DND-41 (cell line): ENCODE measurements around the gene AIF1.

Experiments used
- ATAC-seq: fragments of 200-7000 bp; cut with Tn5 transposase; 3 replicates; pipeline ENCODE4 v1.9.1; 2021; ENCODE audit warnings: low read depth; ENCODE audit not compliant: insufficient read depth
- DNase-seq: peaks from one replicate; pipeline ENCODE4 v3.0.0-alpha.2; 2020
- H2AFZ ChIP-seq: 2 replicates; pipeline ENCODE4 v1.6.0; 2012; ENCODE audit warnings: low read depth, low read length
- H3K27ac ChIP-seq: 2 replicates; pipeline ENCODE4 v1.5.1; 2012; ENCODE audit warnings: low read length, inconsistent platforms
- H3K27me3 ChIP-seq: fragments of 200-600 bp; sonication (generic); 2 replicates; pipeline ENCODE4 v1.6.0; 2012; ENCODE audit warnings: low read length, mild to moderate bottlenecking, inconsistent platforms; ENCODE audit not compliant: insufficient read depth, poor library complexity
- H3K36me3 ChIP-seq: 2 replicates; pipeline ENCODE4 v1.5.1; 2012; ENCODE audit warnings: low read length, inconsistent platforms; ENCODE audit not compliant: insufficient read depth
- H3K4me1 ChIP-seq: 2 replicates; pipeline ENCODE4 v1.5.1; 2012; ENCODE audit warnings: mild to moderate bottlenecking, low read length; ENCODE audit not compliant: insufficient read depth
- H3K4me2 ChIP-seq: 2 replicates; pipeline ENCODE4 v1.6.0; 2012; ENCODE audit warnings: mild to moderate bottlenecking, moderate library complexity, low read length, inconsistent platforms; ENCODE audit not compliant: insufficient read depth
- H3K4me3 ChIP-seq, 2 experiments: fragments of 200-600 bp in 1 of 2; shearing (Covaris generic) in 1 of 2; 2 replicates each; pipeline ENCODE4 v1.5.1; 2012 to 2016; ENCODE audit warnings: inconsistent platforms in 2 of 2, low read length in 2 of 2, mild to moderate bottlenecking in 2 of 2, low read depth in 1 of 2, moderate library complexity in 1 of 2
- H3K79me2 ChIP-seq: 2 replicates; pipeline ENCODE4 v1.6.0; 2012; ENCODE audit warnings: low read length, inconsistent platforms; ENCODE audit not compliant: insufficient read depth
- H3K9ac ChIP-seq: 2 replicates; pipeline ENCODE4 v1.6.0; 2012; ENCODE audit warnings: low read depth, mild to moderate bottlenecking, inconsistent platforms, low read length, moderate library complexity
- H3K9me3 ChIP-seq: 2 replicates; pipeline ENCODE4 v1.5.1; 2012; ENCODE audit warnings: low read length, moderate library complexity, mild to moderate bottlenecking, inconsistent platforms; ENCODE audit not compliant: insufficient read depth, severe bottlenecking
- H4K20me1 ChIP-seq: 2 replicates; pipeline ENCODE4 v1.6.0; 2012; ENCODE audit warnings: low read length; ENCODE audit not compliant: insufficient read depth
- EZH2 ChIP-seq: IDR thresholded peaks from 3 replicates; pipeline ENCODE4 v1.6.1; 2012; ENCODE audit warnings: borderline replicate concordance, low read depth, mild to moderate bottlenecking, moderate library complexity, low read length, inconsistent platforms; ENCODE audit not compliant: severe bottlenecking
- TF ChIP-seq, protein P1 (sequence below): IDR thresholded peaks from 2 replicates; pipeline ENCODE4 v1.5.1; 2012; ENCODE audit warnings: borderline replicate concordance, low read length, moderate library complexity, mild to moderate bottlenecking; ENCODE audit not compliant: poor library complexity, severe bottlenecking; ENCODE audit errors: extremely low read depth

The AIF1 gene

DNA sequence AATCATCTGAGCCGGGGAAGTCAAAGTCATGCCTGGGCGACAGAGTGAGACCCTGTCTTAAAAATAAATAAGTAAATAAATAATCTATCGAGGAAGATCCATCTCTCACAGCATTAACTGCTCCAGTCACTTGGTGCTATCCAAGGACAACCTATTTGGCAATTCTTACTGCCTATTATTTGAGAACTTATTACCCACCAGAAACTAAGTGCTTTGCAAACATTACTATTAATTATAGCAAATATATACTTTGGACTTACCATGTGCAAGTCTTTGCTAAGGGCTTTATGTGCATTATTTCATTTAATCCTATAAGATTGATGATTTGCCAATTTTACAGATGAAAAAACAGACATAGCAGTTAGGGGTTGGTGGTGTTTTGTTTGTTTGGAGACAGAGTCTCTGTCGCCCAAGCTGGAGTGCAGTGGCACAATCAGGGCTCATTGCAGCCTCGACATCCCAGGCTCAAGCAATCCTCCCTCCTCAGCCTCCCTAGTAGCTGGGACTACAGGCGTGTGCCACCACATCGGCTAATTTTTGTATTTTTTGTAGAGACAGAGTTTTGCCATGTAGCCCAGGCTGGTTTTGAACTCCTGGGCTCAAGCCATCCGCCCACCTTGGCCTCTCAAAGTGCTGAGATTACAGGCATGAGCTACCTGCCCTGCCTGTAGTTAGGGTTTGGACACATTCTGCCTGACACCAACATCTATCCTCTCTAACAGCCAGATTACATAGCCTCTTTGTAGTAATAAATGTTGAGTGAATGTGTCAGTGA is 39.7 kb downstream of the AIF1 start:
- H3K27ac ChIP-seq: no peak overlapping the region
- H3K36me3 ChIP-seq: peaks cover 56% of the 10 kb centered on the region
- H3K79me2 ChIP-seq: peaks cover 67% of the 10 kb centered on the region
- ATAC-seq: no peak
- no peak overlapping the region for H3K9ac ChIP-seq
- no peak overlapping the region for H3K4me2 ChIP-seq
- no peaks in the 10 kb centered on the region for H3K27me3 ChIP-seq
- TF ChIP-seq, protein P1, sequence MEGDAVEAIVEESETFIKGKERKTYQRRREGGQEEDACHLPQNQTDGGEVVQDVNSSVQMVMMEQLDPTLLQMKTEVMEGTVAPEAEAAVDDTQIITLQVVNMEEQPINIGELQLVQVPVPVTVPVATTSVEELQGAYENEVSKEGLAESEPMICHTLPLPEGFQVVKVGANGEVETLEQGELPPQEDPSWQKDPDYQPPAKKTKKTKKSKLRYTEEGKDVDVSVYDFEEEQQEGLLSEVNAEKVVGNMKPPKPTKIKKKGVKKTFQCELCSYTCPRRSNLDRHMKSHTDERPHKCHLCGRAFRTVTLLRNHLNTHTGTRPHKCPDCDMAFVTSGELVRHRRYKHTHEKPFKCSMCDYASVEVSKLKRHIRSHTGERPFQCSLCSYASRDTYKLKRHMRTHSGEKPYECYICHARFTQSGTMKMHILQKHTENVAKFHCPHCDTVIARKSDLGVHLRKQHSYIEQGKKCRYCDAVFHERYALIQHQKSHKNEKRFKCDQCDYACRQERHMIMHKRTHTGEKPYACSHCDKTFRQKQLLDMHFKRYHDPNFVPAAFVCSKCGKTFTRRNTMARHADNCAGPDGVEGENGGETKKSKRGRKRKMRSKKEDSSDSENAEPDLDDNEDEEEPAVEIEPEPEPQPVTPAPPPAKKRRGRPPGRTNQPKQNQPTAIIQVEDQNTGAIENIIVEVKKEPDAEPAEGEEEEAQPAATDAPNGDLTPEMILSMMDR: no peak
- no peak for TF ChIP-seq EZH2
- DNase-seq: no peak
- no peaks in the 10 kb centered on the region for H3K9me3 ChIP-seq
- H3K4me1 ChIP-seq: peaks cover 56% of the 10 kb centered on the region
- H3K4me3 ChIP-seq: no peak overlapping the region
- H2AFZ ChIP-seq: no peak overlapping the region
- H4K20me1 ChIP-seq: peaks cover 21% of the 10 kb centered on the region

DNA sequence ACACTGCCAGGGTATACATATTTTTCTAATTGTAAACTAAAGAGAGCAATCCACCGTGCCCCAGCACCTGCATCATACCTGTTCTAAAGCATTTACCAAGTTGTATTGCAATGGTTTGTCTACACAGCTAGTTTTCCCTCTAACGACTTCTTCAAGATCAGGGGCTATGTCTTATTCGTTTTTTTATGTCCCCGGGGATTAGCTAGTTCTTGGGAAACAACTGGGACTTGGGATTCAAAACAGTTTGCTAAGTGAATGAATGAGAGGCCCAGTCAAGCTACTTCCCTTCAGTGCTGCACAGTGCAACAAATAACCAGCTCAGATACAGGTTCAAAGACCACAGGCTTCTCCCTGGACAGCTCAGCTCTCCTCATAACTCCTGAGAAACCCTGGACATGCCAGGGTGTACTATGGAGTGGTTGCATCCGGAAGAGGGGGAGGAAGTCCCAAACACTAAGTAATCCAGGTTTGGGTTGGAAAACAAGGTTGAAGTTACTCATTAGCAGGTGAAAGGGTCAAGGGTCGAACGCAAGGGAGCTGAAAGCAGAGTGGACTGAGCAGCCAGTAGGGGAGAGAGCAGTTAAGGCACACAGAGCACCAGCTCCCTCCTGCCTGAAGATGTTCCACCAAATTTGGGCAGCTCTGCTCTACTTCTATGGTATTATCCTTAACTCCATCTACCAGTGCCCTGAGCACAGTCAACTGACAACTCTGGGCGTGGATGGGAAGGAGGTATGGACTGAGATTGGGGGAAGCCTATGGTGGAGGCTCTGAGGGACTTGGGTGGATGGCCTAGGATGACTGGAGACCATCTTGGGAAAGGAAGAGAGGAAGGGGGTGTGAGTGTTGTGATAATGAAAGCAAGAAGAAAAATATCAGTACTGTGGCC is 40.6 kb downstream of the AIF1 start, which contains the start of gene APOM:
Gene APOM (plus strand): TSS at position 546 of the 889 bp plus-strand sequence. CDS start 73 bp downstream, at position 619.
- no peak within 1 kb of the TSS for H3K4me2 ChIP-seq
- peaks cover 25% of the 10 kb centered on the region for H4K20me1 ChIP-seq
- H3K27ac ChIP-seq: no peak within 1 kb of the TSS
- H3K27me3 ChIP-seq: no peaks in the 10 kb centered on the region
- H3K4me3 ChIP-seq: no peak within 1 kb of the TSS
- TF ChIP-seq, protein P1: no peak
- TF ChIP-seq EZH2: no peak
- H3K9ac ChIP-seq: no peak within 1 kb of the TSS
- ATAC-seq (no peak), DNase-seq (no peak)
- H3K36me3 ChIP-seq: peaks cover 57% of the 10 kb centered on the region
- no peaks in the 10 kb centered on the region for H3K9me3 ChIP-seq
- H3K79me2 ChIP-seq: peaks cover 67% of the 10 kb centered on the region
- H3K4me1 ChIP-seq: peaks cover 54% of the 10 kb centered on the region
- no peak within 1 kb of the TSS for H2AFZ ChIP-seq

DNA sequence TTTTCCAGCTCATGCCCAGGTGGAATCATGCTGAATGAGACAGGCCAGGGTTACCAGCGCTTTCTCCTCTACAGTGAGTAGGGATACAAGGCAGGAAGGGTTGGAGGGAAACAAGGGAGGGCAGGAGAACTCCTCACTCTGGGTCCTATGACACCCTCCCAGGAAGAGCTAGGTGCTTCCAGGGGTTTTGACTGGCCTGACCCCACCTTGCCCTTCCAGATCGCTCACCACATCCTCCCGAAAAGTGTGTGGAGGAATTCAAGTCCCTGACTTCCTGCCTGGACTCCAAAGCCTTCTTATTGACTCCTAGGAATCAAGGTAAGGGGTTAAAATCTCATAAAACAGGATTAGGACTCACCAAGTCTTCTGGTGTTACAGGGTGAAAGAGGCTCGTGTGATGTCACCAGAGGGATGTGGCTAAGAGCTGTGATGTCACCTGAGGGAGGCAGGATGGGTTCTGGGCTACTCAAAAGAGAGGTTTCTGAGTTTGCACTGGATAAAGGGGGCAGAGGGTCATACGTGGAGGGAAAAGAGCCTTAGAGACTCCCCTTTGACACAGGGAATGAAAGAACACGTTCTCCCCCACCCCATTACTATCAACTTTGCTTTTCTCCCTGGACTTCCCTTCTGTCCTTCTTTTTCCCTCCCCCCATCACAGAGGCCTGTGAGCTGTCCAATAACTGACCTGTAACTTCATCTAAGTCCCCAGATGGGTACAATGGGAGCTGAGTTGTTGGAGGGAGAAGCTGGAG is 42.5 kb downstream of the AIF1 start:
- no peak for ATAC-seq
- H3K27me3 ChIP-seq: no peaks in the 10 kb centered on the region
- no peaks in the 10 kb centered on the region for H3K9me3 ChIP-seq
- H3K4me2 ChIP-seq: peak overlapping the region; percentile 96; the same call in 1 of the 2 replicates
- peaks cover 13% of the 10 kb centered on the region for H4K20me1 ChIP-seq
- H3K4me1 ChIP-seq: peaks cover 60% of the 10 kb centered on the region
- no peak overlapping the region; the same call in 1 of the 2 replicates for H3K9ac ChIP-seq
- no peak overlapping the region for H3K4me3 ChIP-seq
- no peak overlapping the region for H3K27ac ChIP-seq
- TF ChIP-seq EZH2: no peak
- TF ChIP-seq, protein P1: no peak
- H2AFZ ChIP-seq: no peak overlapping the region
- peaks cover 67% of the 10 kb centered on the region for H3K79me2 ChIP-seq
- DNase-seq: no peak
- peaks cover 54% of the 10 kb centered on the region for H3K36me3 ChIP-seq
